ENCODE results near the gene SSPN.

SSPN gene

GRCh38 chr12:26266881-26267280 is 71.5 kb downstream of the SSPN start:
- DNase-seq (ENCODE audit: low read depth): no peak

GRCh38 chr12:26268841-26269561 is 73.6 kb downstream of the SSPN start:
- DNase-seq (ENCODE audit: low read depth): no peak

GRCh38 chr12:26269562-26270284 is 74.3 kb downstream of the SSPN start:
- DNase-seq (ENCODE audit: low read depth): no peak

DNA sequence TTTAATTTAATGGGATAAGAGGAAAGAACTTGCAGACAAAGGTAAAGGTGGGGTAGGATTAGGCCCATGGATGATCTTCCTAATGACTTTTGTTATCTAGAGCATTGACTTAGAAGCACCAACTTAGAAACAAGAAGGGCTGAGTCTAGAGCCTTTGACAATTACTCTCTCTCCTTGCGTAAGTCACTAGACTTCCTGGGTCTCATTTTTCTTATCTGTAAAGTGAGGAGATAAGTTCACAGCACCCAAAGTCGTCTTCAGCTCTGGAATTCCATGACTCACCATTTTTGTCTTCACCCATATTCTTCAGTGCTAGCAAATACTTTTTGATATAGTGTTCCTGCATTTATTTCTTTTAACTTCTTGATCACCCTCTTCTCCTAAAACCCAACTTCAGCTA is 75.7 kb downstream of the SSPN start:
- no peak for DNase-seq (ENCODE audit: low read depth)

- no peak for DNase-seq (ENCODE audit: low read depth)
Observed at GRCh38 chr12:26271889-26272492, 76.6 kb downstream of the SSPN start.

GRCh38 chr12:26272851-26273250 is 77.5 kb downstream of the SSPN start:
- DNase-seq (ENCODE audit: low read depth): no peak

GRCh38 chr12:26273811-26274210 is 78.4 kb downstream of the SSPN start:
- DNase-seq (ENCODE audit: low read depth): no peak

- no peak for DNase-seq (ENCODE audit: low read depth)
Observed at GRCh38 chr12:26274441-26275312, 79.3 kb downstream of the SSPN start.

DNA sequence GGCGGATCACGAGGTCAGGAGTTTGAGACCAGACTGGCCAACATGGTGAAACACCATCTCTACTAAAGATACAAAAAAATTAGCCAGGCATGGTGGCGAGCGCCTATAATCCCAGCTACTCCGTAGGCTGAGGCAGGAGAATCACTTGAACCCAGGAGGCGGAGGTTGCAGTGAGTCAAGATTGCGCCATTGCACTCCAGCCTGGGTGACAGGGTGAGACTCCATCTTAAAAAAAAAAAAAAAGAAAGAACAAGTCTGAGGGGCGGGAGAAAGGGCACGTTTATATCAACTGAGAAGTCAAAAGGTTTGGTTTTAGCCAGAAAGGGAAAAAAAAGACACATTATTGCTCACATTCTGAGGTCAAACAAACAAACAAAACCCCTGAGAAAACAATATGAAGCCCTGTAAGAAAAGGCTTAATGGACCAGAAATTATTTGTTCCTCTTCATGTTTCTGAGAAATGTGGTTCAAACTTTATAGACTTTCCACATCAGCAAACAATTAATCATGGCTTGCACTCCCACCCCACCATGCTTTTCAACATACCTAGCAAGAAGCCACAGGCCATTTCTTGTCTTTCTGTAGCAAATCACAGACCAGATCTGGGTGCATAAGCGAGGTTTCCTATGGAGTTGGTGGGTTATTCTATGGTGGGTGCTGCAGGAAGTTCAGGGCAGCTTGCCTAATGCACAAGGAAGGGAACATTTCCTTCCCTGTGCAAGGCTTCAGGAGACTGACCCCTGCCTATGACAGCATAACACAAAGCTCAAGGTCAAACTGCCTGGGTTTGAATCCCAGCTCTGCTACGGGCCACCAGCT is 80.1 kb downstream of the SSPN start:
- no peak for DNase-seq (ENCODE audit: low read depth)

DNA sequence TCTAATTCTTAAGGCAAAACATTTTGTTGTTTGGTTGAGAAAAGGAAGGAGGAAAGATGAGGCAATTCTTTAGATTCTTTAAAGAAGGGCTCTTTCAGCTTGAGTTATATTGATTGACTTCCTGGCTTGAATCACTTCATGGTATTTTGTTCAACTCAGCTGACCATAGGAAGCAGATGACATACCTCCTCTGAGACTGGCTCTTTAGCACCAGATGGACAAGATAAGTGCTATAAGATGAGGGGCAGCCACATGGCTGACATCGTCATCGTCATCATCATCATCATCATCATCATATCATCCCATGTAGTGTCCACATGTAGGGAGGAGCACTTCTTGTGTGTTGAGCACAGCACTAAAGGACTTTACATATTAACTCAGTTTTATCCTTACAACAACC is 81.3 kb downstream of the SSPN start:
- no peak for DNase-seq (ENCODE audit: low read depth)

GRCh38 chr12:26277506-26278246 is 82.3 kb downstream of the SSPN start:
- DNase-seq (ENCODE audit: low read depth): no peak

DNA sequence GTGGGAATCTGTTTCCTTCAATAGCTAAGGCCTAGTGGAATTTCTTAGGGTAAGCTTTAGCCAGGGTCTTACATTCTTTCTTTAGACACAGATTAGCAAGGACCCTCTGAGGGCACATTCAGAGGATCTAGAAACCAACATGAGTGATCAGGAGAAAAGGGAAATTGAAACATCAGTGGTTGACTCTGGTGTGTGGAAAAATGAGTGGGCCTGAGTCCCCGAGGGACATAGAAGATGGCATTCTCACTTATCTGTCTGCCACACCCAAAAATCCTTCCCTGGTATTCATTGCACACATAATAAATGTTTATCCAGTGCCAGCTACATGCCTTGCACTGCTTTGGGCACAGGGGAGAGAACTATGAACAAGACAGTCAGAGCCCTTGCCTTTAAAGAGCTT is 82.9 kb downstream of the SSPN start:
- no peak for DNase-seq (ENCODE audit: low read depth)

DNA sequence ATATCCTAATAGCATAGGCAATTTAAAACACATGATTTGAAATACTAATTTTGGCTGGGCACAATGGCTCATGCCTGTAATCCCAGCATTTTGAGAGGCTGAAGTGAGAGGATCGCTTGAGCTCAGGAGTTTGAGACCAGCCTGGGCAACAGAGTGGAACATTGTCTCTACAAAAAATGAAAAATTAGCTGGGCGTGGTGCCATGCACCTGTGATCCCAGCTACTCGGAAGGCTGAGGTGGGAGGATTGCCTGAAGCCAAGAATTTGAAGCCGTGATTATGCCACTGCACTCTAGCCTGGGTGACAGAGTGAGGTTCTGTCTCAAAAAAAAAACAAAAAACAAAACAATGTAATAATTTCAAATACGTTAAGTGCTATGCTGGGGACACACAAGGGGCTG is 83.3 kb downstream of the SSPN start:
- DNase-seq (ENCODE audit: low read depth): no peak

DNA sequence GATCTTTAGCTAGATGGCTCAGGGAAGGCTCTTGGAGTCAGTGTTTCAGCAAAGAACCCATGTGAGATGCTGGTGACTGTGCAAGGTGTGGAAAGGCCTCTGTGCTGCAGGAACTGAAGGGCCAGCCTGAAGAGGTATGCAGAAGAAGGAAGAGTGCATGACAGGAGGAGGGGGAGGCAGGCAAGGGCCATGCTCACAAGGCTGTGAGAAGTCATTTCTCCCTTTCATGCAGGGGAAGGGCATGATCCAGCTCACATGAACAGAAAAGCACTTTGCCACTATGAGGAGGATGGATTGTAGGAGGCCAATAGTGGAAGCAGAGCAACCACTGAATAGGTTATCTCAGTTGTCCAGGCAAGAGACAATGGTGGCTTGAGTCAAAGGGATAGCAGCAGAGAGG is 83.7 kb downstream of the SSPN start:
- DNase-seq (ENCODE audit: low read depth): no peak

GRCh38 chr12:26279908-26280307 is 84.5 kb downstream of the SSPN start:
- DNase-seq (ENCODE audit: low read depth): no peak

DNA sequence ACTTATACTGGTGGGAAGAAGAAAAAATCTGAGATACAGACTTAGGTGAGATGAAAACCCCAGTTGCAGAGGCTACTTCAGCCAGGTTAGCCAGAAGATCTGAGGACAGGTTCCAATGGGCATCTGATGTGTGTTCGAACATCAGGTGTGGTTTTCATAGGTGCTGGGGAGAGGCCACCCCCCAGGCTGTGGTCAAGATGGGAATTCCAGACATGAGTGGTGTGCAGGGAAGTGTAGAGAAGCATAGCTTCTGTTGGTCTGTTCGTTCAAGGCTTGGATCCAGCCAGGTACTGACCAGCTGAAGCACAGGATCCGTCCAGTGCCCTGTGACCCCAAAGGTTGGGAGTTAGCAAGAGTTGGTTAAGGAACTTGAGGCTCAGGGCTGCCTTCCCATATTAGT is 85.5 kb downstream of the SSPN start:
- DNase-seq (ENCODE audit: low read depth): no peak

DNA sequence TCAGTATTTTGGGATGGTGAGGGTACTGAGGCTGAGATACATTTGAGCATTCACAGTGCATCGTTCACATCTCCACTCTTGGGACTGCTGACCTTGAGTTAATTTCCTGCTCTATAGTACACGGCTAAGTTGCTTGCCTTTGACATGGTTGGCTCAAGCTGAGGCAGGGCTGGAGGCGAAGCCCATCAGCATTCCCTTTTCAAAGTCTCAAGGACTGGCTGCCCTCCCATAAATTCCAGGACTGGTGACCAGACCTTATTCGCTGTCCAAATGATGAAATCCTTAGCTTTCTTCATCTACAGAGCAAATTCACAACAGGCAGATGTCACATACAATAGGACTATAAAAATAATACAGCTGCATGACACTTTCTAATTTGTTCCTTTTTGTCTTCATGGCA is 85.9 kb downstream of the SSPN start:
- DNase-seq (ENCODE audit: low read depth): no peak

GRCh38 chr12:26282339-26282940 is 87.1 kb downstream of the SSPN start:
- no peak for DNase-seq (ENCODE audit: low read depth)

- DNase-seq (ENCODE audit: low read depth): no peak
Observed at GRCh38 chr12:26283046-26283445, 87.7 kb downstream of the SSPN start.

- no peak for DNase-seq (ENCODE audit: low read depth)
Observed at GRCh38 chr12:26283617-26284016, 88.2 kb downstream of the SSPN start.

Data from activated T-cell treated with anti-CD3 and anti-CD28 coated beads for 1 hour (primary cell).